Epithelial cell of umbilical artery (primary cell): Measurements from ENCODE around the gene HMG20B. TPM values are rescaled to one million over a fixed set of nuclear protein-coding genes. Genes with fewer than 3 reads are reported as not detected.

Source experiments
- total RNA-seq: library from RNA; depleted of rRNA; stranded (reverse); fragments of >200 nt; gene quantifications from 2 replicates; pipeline ENCODE4 v1.2.3, GENCODE V29; 2014

HMG20B gene
- total RNA-seq = 98.4 and 108 TPM in 2 replicates

DNA sequence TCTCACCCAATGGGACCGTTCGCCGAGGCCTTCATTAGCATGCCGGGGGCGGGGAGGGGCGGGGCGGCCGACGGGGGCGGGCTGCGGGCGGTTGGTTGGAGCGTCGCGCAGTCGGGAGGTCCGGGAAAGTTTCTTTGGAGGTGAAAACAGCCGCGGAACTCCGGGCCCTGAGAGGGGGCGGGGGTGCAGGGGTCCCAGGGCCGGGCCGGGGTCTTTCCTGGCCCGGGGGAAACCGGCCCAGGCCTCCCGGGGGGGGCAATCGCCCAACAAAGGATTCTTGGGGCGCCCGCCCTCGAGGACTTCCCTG, at the start of gene HMG20B:
Gene HMG20B (plus strand): TSS at position 90 of the 307 bp plus-strand sequence. CDS start 366 bp downstream, outside the sequence.

DNA sequence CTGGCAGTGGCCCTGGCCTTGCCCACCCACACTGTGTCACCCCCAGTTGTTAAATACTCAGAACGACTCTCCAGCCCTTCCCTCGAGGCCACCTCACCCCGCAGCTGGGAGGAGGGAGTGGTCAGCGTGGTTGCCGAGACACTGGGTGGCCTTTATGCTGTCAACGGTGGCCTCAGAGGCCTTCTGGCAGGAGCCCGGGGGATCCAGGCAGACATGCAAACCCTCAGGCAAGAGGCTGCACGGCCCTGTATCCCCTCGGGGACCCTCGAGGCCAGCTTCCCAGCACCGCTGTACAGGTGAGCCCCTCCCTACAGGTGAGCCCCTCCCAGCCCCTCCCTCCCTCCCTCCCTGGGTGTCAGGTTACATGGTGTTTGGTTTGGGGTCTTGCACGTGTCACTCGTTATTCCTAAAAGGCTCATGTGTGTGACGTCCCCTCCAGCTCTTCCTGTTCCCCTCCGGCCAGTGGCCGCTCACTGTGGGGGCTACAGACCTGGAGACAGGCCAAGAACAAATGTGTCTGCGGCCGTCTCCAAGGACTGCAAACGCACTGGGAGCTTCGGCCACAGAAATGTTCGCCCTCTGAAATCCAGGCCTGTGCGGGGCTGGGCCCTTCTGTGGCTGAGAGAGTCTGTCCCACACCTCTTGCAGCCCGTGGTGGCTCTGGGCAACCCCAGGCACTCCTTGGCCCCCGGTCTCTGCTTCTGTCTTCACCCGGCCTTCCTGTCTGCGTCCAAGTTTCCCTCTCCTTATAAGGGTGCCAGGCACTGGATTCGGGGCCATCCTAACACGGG, 33.6 kb upstream of the HMG20B start, which contains the start of gene TEKTIP1:
Gene TEKTIP1 (plus strand): TSS at position 210 of the 791 bp plus-strand sequence. CDS start 4 bp downstream, at position 214.

GRCh38 chr19:3557461-3558248, 15.1 kb upstream of the HMG20B start, which contains the start of gene MFSD12:
TSS of gene MFSD12 (minus strand) at chr19:3557586. CDS start at chr19:3557403, 183 bp downstream.

GRCh38 chr19:3585301-3586126, 12.8 kb downstream of the HMG20B start, which contains the start of gene GIPC3:
TSS of gene GIPC3 (plus strand) at chr19:3585478. CDS start at chr19:3585598, 120 bp downstream.

GRCh38 chr19:3606690-3607289, 34.0 kb downstream of the HMG20B start, which contains the start of gene TBXA2R:
TSS of gene TBXA2R (minus strand) at chr19:3606875. CDS start at chr19:3600634, 6,241 bp downstream.

GRCh38 chr19:3626473-3627350, 54.0 kb downstream of the HMG20B start, which contains the start of gene CACTIN:
TSS of gene CACTIN (minus strand) at chr19:3626790. CDS start at chr19:3626762, 28 bp downstream.

Other genes with a start within 250 kb of the HMG20B start
- gene NFIC, start 206.4 kb upstream of the HMG20B start, total RNA-seq = 20.1 TPM in 2 replicates
- 0.32 TPM in 1 of 2 replicates, not detected in the other for gene SMIM24, start 92.4 kb upstream of the HMG20B start, total RNA-seq
- not detected in 2 replicates for gene SMIM44, start 89.5 kb upstream of the HMG20B start, total RNA-seq
- 13.8 and 14.0 TPM in 2 replicates for gene DOHH, start 72.3 kb upstream of the HMG20B start, total RNA-seq
- 30.5 and 32.2 TPM in 2 replicates for gene FZR1, start 66.6 kb upstream of the HMG20B start, total RNA-seq
- gene TEKTIP1, start 33.8 kb upstream of the HMG20B start, total RNA-seq = not detected in 2 replicates
- 74.6 and 79.3 TPM in 2 replicates for gene MFSD12, start 15.4 kb upstream of the HMG20B start, total RNA-seq
- gene GIPC3, start 12.5 kb downstream of the HMG20B start, total RNA-seq = 0.30 and 0.32 TPM in 2 replicates
- gene TBXA2R, start 33.9 kb downstream of the HMG20B start, total RNA-seq = 0.30 and 0.65 TPM in 2 replicates
- gene CACTIN, start 53.8 kb downstream of the HMG20B start, total RNA-seq = 29.2 and 40.1 TPM in 2 replicates
- 17.2 and 19.8 TPM in 2 replicates for gene PIP5K1C, start 127.5 kb downstream of the HMG20B start, total RNA-seq
- not detected in 2 replicates for gene TJP3, start 135.4 kb downstream of the HMG20B start, total RNA-seq
- gene APBA3, start 188.7 kb downstream of the HMG20B start, total RNA-seq = 16.9 and 22.0 TPM in 2 replicates
- gene MRPL54, start 189.7 kb downstream of the HMG20B start, total RNA-seq = 61.7 and 89.7 TPM in 2 replicates
- gene RAX2, start 199.3 kb downstream of the HMG20B start, total RNA-seq = not detected in 2 replicates
- not detected in 2 replicates for gene MATK, start 213.4 kb downstream of the HMG20B start, total RNA-seq